ENCODE measurements around the gene BRSK2.
A peak's percentile ranks its signal among the peaks of the same experiment; 100 is the strongest.
"Not testable (repeated sequence)": the region's sequence is repeated elsewhere in the genome, so short reads cannot be mapped to it uniquely, and the experiment has no call there.

Gene BRSK2

DNA sequence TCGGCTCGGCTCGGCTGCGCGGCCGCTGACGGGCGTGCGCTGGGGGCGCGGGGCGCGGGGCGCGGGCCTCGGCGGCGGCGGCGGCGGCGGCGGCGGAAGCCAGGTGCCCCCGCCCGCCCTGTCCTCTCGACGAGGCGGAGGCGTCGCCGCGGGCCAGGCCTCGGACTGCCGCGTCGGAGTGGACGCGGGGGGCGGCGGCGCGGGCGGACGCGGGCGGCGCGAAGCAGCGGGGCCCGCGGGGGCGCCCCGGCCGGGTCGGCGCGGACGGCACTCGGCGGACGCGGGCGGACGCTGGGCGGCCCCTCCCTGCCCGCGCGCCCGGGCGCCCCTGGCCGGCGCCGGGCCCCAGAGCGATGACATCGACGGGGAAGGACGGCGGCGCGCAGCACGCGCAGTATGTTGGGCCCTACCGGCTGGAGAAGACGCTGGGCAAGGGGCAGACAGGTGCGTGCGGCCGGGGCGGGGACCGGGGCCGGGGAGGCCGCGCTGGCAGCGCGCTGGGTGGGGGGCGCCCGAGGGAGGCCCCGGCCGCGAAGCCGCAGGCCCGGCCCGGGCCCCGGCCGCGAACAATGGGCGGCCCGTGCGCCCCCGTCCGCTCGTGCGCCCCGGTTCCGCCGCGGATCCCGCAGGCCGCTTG is at the start of gene BRSK2:
Gene BRSK2, plus strand, starts transcription at position 3 of the 637 bp plus-strand sequence. Its CDS starts 351 bp downstream, at position 354.
- intact Hi-C loops (cut with DNase I) = loop anchor here (10.0 kb wide), 2 partner anchors 55 to 65 kb away; no protein-coding TSS in a partner anchor
- peak in 1 of 42 donors; percentile 6 for DNase-seq

DNA sequence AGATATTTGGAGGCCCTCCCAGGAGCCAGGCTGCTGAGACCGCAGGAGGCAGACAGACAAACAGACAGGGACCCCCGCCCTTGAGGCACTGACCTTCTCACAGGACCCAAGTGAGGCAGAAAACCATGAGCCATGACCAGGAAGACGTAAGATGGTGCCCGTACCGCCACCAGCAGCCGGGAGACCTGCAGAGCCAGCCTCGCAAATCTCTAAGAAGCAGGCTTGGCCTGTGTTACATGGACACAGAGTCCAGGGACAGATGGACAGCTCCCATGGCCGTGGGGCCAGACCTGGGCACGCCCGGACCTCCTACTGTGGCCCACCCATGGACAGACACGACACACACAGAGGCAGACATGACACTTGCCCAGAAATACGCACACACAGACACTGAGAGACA is 49.6 kb upstream of the BRSK2 start:
- intact Hi-C loops (cut with DNase I) = no loop called here
- DNase-seq = peak in 2 of 42 donors; percentile 34 to 39

DNA sequence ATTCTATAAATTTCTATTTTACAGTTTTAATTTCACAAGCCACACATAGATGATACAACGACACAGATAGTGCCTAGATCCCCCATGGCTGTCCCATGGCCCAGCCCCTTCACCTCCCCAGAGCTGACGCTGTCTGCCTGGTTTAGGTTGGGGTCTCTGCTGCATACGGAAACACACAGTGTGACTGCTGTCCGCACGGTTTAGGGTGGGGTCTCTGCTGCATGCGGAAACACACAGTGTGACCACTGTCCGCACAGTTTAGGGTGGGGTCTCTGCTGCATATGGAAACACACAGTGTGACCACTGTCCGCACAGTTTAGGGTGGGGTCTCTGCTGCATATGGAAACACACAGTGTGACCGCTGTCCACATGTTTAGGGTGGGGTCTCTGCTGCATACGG is 48.5 kb upstream of the BRSK2 start:
- DNase-seq = peak in 1 of 42 donors; percentile 20
- intact Hi-C loops (cut with DNase I) = not testable (repeated sequence)

DNA sequence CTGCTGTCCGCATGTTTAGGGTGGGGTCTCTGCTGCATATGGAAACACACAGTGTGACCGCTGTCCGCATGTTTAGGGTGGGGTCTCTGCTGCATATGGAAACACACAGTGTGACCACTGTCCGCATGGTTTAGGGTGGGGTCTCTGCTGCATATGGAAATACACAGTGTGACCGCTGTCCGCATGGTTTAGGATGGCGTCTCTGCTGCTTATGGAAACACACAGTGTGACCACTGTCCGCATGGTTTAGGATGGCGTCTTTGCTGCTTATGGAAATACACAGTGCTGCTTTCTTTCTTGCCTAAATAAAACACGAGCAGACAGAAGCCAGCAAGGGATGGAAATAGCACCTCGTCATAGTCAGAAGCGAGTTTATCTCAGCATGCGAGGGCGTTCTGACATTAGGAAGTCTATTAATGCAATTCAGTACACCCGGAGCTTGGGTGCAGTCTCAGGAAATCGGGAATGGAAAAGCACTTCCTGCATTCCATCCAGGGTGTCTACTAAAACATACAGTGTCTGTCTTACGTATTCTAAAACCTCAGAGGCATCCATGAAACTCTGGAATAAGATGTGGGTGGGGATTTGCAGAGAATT is 47.7 kb upstream of the BRSK2 start:
- peak in 35 of 42 donors; percentile 23 to 91 (median 62) for DNase-seq
- intact Hi-C loops (cut with DNase I) = no loop called here

GRCh38 chr11:1342946-1343345 is 46.8 kb upstream of the BRSK2 start:
- peak in 1 of 42 donors; percentile 33 for DNase-seq
- intact Hi-C loops (cut with DNase I) = no loop called here

- intact Hi-C loops (cut with DNase I) = no loop called here
- peak in 2 of 42 donors; percentile 30 for DNase-seq
These were observed 46.2 kb upstream of the BRSK2 start for GRCh38 chr11:1343391-1344055.

DNA sequence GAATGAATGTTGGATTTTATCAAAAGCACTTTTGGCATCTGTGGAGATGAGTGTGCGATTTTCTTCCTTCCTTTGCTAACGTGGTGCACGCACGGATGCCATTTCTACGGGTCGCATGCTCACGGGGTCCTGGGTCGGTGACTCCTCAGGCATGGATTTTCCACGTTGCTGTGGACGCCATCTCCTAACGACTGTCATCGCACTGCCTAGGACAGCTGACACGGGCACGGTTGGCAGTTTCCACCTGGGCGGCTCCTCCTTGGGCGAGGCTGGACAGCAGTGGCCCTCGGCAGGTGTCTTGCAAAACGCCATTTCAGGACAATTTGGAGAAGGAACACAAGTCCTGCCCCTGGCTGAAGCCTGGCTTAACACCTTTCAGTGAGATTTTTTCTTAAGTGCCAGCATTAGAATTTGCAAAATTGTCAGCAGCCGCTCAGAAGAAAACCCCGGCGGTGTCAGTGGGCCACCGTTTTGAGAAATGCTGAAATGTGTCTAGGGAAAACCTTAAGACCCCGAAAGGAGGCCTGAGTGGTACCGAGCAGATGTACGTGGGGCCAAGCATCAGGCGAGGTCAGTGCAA is 45.6 kb upstream of the BRSK2 start:
- intact Hi-C loops (cut with DNase I) = no loop called here
- DNase-seq = peak in 2 of 42 donors; percentile 32 to 43

DNA sequence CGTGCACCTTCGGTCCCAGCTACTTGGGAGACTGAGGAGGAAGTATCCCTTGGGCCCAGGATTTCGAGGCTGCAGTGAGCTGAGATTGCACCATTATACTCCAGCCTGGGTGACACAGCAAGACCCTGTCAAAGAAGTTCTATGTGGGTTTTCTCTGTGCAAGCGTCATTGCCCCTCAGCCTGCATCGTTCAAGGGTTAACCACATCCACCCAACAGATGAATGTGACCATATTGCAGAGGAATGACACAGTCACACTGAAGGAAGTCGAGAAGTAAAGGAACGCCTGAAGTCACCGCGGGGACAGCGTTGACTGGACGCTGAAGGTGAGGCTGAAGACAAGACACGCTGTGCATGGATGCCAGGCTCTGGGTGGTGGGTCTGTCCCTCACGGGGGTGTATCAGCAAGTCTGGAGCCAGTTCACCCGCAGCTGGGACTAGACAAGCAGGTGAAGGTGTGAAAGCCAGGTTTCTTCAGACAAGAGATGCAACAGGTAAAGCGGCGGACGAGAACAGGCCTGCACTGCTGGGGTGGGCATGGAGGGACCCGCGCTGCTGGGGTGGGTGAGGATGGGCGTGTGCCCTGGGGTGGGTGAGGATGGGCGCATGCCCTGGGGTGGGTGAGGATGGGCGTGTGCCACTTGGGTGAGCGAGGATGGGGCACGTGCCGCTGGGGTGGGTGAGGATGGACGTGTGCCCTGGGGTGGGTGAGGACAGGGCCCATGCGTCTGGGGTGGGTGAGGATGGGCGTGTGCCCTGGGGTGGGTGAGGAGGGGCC is 43.8 kb upstream of the BRSK2 start:
- intact Hi-C loops (cut with DNase I) = no loop called here
- peak in 2 of 42 donors; percentile 29 to 33 for DNase-seq

- no peak for DNase-seq
- intact Hi-C loops (cut with DNase I) = no loop called here
These were observed 42.9 kb upstream of the BRSK2 start for GRCh38 chr11:1346669-1347390.

DNA sequence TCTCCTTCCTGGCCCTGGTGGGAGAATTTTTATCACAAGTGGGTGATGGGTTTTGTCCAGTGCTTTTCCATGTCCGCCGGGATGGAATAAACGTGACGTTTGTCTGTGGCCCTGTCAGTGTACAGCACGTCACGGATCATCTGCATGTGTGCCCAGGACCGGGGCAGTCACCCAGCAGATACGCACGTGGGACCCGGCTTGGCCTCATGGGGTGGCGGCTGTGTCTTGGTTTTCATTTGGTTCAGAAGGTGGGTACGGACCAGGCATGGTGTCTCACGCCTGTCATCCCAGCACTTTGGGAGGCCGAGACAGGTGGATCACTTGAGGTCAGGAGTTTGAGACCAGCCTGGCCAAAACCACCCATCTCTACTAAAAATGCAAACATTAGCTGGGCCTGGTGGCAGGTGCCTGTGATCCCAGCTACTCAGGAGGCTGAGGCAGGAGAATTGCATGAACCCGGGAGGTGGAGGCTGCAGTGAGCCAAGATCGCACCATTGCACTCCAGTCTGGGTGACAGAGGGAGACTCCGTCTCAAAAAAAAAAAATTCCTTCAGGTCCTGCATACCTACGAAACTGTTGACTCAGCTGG is 42.2 kb upstream of the BRSK2 start:
- intact Hi-C loops (cut with DNase I); DNase-seq: not testable (repeated sequence)

DNA sequence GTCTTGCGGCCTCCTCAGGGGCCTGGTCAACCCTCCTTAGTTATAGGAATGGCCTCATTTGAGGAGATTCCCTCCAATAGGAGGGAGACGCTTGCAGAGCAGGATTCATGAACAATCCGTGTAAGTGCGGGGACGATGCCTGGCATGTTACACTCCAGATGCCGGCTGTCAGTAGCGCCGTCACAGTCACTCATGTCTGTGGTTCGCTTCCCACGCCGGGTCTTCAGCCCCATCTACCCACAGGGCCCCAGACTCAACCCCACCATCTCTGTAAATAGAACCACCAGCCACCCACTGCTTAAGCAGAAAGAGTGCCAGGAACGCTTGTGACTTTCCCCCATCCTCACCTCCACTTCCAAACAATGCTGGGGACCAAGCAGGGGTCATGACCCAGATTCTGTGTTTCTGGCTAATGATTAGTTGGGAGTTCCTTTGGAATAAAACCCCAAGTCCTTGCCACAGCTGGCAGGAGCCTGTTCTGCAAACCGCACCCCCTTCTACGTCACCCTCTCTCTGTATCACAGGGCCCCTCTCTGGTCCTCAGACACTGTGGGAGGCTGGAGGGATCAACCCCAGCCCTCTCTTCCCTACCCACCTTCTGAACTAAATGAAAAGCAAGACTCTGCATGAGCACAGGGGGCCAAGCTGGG is 41.5 kb upstream of the BRSK2 start:
- intact Hi-C loops (cut with DNase I) = no loop called here
- peak in 1 of 42 donors; percentile 6 for DNase-seq

GRCh38 chr11:1348796-1349326 is 40.9 kb upstream of the BRSK2 start:
- DNase-seq = peak in 2 of 42 donors; percentile 6 to 16
- intact Hi-C loops (cut with DNase I) = no loop called here

GRCh38 chr11:1349327-1350041 is 40.2 kb upstream of the BRSK2 start:
- DNase-seq = peak in 3 of 42 donors; percentile 4 to 31 (median 28)
- intact Hi-C loops (cut with DNase I) = no loop called here

GRCh38 chr11:1350086-1350725 is 39.5 kb upstream of the BRSK2 start:
- intact Hi-C loops (cut with DNase I) = no loop called here
- DNase-seq = peak in 2 of 42 donors; percentile 14 to 25

DNA sequence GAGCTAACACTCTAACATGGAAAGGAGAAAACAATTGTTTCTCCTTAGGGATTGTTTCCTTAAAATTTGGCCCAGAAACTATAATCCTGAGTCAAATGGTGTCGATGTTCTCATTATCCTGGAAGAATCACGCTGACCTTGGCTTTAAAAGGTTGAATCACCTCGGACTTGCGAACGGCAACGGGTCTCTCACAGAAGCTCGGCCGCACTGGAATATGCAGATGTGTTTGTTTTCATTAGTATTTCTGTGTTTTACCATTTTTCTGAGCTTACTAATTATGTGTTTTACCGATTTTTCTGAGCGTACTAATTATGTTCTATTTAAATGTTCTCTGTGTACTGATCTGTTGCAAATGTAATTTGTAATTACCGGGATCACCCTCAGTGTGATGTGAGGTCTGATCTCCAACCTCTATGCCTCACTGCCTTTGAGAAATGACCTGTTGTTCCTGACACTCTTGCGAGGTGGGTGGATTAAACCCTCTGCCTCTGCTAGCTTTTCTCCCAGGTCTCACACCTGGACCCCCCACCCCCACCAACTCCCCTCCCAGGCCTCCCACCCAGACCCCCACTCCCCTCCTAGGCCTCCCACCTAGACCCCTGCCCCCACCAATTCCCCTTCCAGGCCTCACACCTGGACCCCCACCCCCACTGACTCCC is 38.3 kb upstream of the BRSK2 start:
- DNase-seq = peak in 3 of 42 donors; percentile 6 to 26 (median 10)
- intact Hi-C loops (cut with DNase I) = no loop called here

Measured in head of caudate nucleus (tissue), 42 donors.